ENCODE data around the gene MOV10.
"Not testable (repeated sequence)": the region's sequence is repeated elsewhere in the genome, so short reads cannot be mapped to it uniquely, and the experiment has no call there.

Gene MOV10

GRCh38 chr1:112722601-112723510 is 48.4 kb downstream of the MOV10 start:
- DNase-seq (ENCODE audit: extremely low read depth, insufficient read length) = no peak
- TF ChIP-seq CTCF (IDR thresholded peaks at IDR 0.05; ENCODE audit: insufficient read depth, low read length, poor library complexity, severe bottlenecking) = no peak

GRCh38 chr1:112723511-112723839 is 49.0 kb downstream of the MOV10 start:
- H3K4me3 ChIP-seq (replicated peaks; ENCODE audit: low read depth, low read length) = no peak overlapping the region
- peaks cover 3% of the 10 kb centered on the region for H3K27me3 ChIP-seq (replicated peaks; ENCODE audit: control insufficient read depth, insufficient read depth, low read length)
- DNase-seq (ENCODE audit: extremely low read depth, insufficient read length) = no peak
- TF ChIP-seq CTCF (IDR thresholded peaks at IDR 0.05; ENCODE audit: insufficient read depth, low read length, poor library complexity, severe bottlenecking) = no peak
- no peaks in the 10 kb centered on the region for H3K36me3 ChIP-seq (ENCODE audit: control insufficient read depth, insufficient read depth, low read length)

More at GRCh38 chr1:112722601-112723510, 48.4 kb downstream of the MOV10 start:
- Histone ChIP-seq H3K27me3 (replicated peaks; ENCODE audit: control insufficient read depth, insufficient read depth, low read length) (peaks cover 3% of the 10 kb centered on the region), H3K4me3 (replicated peaks; ENCODE audit: low read depth, low read length) (no peak overlapping the region), H3K36me3 (ENCODE audit: control insufficient read depth, insufficient read depth, low read length) (no peaks in the 10 kb centered on the region)

- not testable (repeated sequence) for H3K4me3 ChIP-seq (replicated peaks; ENCODE audit: low read depth, low read length); DNase-seq (ENCODE audit: extremely low read depth, insufficient read length); H3K36me3 ChIP-seq (ENCODE audit: control insufficient read depth, insufficient read depth, low read length); H3K27me3 ChIP-seq (replicated peaks; ENCODE audit: control insufficient read depth, insufficient read depth, low read length)
Measured at GRCh38 chr1:112724240-112724639, 49.8 kb downstream of the MOV10 start.

GRCh38 chr1:112727716-112728115 is 53.3 kb downstream of the MOV10 start:
- DNase-seq (ENCODE audit: extremely low read depth, insufficient read length) = no peak
- peaks cover 1% of the 10 kb centered on the region; the same call in 1 of the 2 replicates for H3K27me3 ChIP-seq (replicated peaks; ENCODE audit: control insufficient read depth, insufficient read depth, low read length)
- H3K36me3 ChIP-seq (ENCODE audit: control insufficient read depth, insufficient read depth, low read length) = no peaks in the 10 kb centered on the region
- TF ChIP-seq CTCF (IDR thresholded peaks at IDR 0.05; ENCODE audit: insufficient read depth, low read length, poor library complexity, severe bottlenecking) = no peak
- H3K4me3 ChIP-seq (replicated peaks; ENCODE audit: low read depth, low read length) = no peak overlapping the region

- H3K4me3 ChIP-seq (replicated peaks; ENCODE audit: low read depth, low read length); H3K27me3 ChIP-seq (replicated peaks; ENCODE audit: control insufficient read depth, insufficient read depth, low read length); H3K36me3 ChIP-seq (ENCODE audit: control insufficient read depth, insufficient read depth, low read length); DNase-seq (ENCODE audit: extremely low read depth, insufficient read length): not testable (repeated sequence)
Measured at GRCh38 chr1:112728306-112728971, 54.0 kb downstream of the MOV10 start.

GRCh38 chr1:112729011-112729410 is 54.6 kb downstream of the MOV10 start:
- H3K36me3 ChIP-seq (ENCODE audit: control insufficient read depth, insufficient read depth, low read length); H3K27me3 ChIP-seq (replicated peaks; ENCODE audit: control insufficient read depth, insufficient read depth, low read length); DNase-seq (ENCODE audit: extremely low read depth, insufficient read length); H3K4me3 ChIP-seq (replicated peaks; ENCODE audit: low read depth, low read length): not testable (repeated sequence)

- peaks cover 2% of the 10 kb centered on the region; the same call in 1 of the 2 replicates for H3K27me3 ChIP-seq (replicated peaks; ENCODE audit: control insufficient read depth, insufficient read depth, low read length)
- TF ChIP-seq CTCF (IDR thresholded peaks at IDR 0.05; ENCODE audit: insufficient read depth, low read length, poor library complexity, severe bottlenecking) = no peak
- no peak for DNase-seq (ENCODE audit: extremely low read depth, insufficient read length)
- H3K36me3 ChIP-seq (ENCODE audit: control insufficient read depth, insufficient read depth, low read length) = no peaks in the 10 kb centered on the region
- no peak overlapping the region for H3K4me3 ChIP-seq (replicated peaks; ENCODE audit: low read depth, low read length)
Measured at GRCh38 chr1:112729909-112730308, 55.5 kb downstream of the MOV10 start.
